HepG2 (cell line): ENCODE measurements around the gene TMEM139. TPM values are rescaled to one million over a fixed set of nuclear protein-coding genes. Genes with fewer than 3 reads are reported as not detected.

ENCODE experiments used
- ATAC-seq: fragments of 200-7000 bp; cut with Tn5 transposase; 3 replicates; pipeline ENCODE4 v1.9.1; 2020; ENCODE audit warnings: mild to moderate bottlenecking, moderate library complexity
- BruUV-seq: library from RNA; stranded (reverse); fragments of 400-500 nt; replicated peaks from 2 replicates; lab custom pipeline; 2021; lab: Mats Ljungman, UMichigan
- CTCF ChIA-PET: fragments of 300-600 bp; formaldehyde crosslinking; extraction: SDS; loops from one replicate; lab custom pipeline; 2021; ENCODE audit warnings: low total read pairs, inconsistent platforms, low intra/inter-chr PET ratio; lab: Yijun Ruan, JAX
- POLR2A ChIA-PET: fragments of 350-600 bp; sonication (Branson Sonifier 250); formaldehyde crosslinking; loops from one replicate; lab custom pipeline; 2020; ENCODE audit warnings: antibody characterized with exemption, inconsistent platforms; lab: Yijun Ruan, JAX
- DNase-seq: peaks from one replicate; pipeline ENCODE4 v3.0.0-alpha.2; 2015; ENCODE audit warnings: low spot score
- FAIRE-seq: peaks from 3 replicates; lab custom pipeline; 2011; peaks lifted over from hg19 to GRCh38; lab: Jason Lieb, UNC
- H2AFZ ChIP-seq: one replicate; pipeline ENCODE4 v1.6.1; 2011; ENCODE audit warnings: low read length, inconsistent platforms
- H3K27ac ChIP-seq: fragments of 300-600 bp; 3 replicates; pipeline ENCODE4 v1.8.0; 2011; ENCODE audit warnings: mixed run types, mild to moderate bottlenecking, mixed read lengths, low read length, inconsistent platforms; ENCODE audit not compliant: insufficient read depth; ENCODE audit errors: extremely low read length
- H3K27me3 ChIP-seq, 2 experiments: fragments of 200-600 bp in 1 of 2; 2 replicates in 1 of 2; 3 replicates in 1 of 2; pipeline versions ENCODE4 v1.6.0 to v1.8.0; 2011; ENCODE audit warnings: low read length in 2 of 2, mild to moderate bottlenecking in 2 of 2, moderate library complexity in 2 of 2, inconsistent platforms in 1 of 2; ENCODE audit not compliant: insufficient read depth in 2 of 2, control insufficient read depth in 1 of 2
- H3K36me3 ChIP-seq, 2 experiments: fragments of 200-600 bp in 1 of 2; replicated peaks in 1 of 2; 2 replicates in 1 of 2; 3 replicates in 1 of 2; pipeline versions ENCODE4 v1.5.1 to v1.8.0; 2011; ENCODE audit warnings: low read length in 2 of 2, inconsistent platforms in 1 of 2; ENCODE audit not compliant: insufficient read depth in 2 of 2, control insufficient read depth in 1 of 2
- H3K4me1 ChIP-seq: 2 replicates; pipeline ENCODE4 v1.5.1; 2012; ENCODE audit warnings: low read length, inconsistent platforms; ENCODE audit not compliant: insufficient read depth
- H3K4me2 ChIP-seq: 2 replicates; pipeline ENCODE4 v1.6.0; 2011; ENCODE audit warnings: low read depth, low read length, inconsistent platforms
- H3K4me3 ChIP-seq, 3 experiments: fragments of 200-600 bp in 1 of 3; sonication (generic), shearing (Covaris generic) in 1 of 3; replicated peaks in 1 of 3; 2 replicates each; pipeline ENCODE4 v1.5.1; 2011 to 2016; ENCODE audit warnings: low read length in 3 of 3, inconsistent platforms in 2 of 3, low read depth in 2 of 3, mild to moderate bottlenecking in 2 of 3, control low read depth in 1 of 3, mixed read lengths in 1 of 3; ENCODE audit not compliant: insufficient read depth in 1 of 3
- H3K79me2 ChIP-seq: one replicate; pipeline ENCODE4 v1.6.1; 2011; ENCODE audit warnings: low read length, inconsistent platforms; ENCODE audit not compliant: insufficient read depth
- H3K9ac ChIP-seq: 2 replicates; pipeline ENCODE4 v1.6.0; 2011; ENCODE audit warnings: mild to moderate bottlenecking, low read depth, low read length, inconsistent platforms; ENCODE audit not compliant: insufficient read depth
- H3K9me3 ChIP-seq: 2 replicates; pipeline ENCODE4 v1.5.1; 2012; ENCODE audit warnings: mild to moderate bottlenecking, low read length
- H4K20me1 ChIP-seq: 2 replicates; pipeline ENCODE4 v1.6.0; 2011; ENCODE audit warnings: inconsistent platforms, mild to moderate bottlenecking, low read length, moderate library complexity; ENCODE audit not compliant: insufficient read depth
- CC2D1A ChIP-seq: sonication (generic); formaldehyde crosslinking; IDR thresholded peaks from 2 replicates; pipeline ENCODE4 v1.8.1; 2023; ENCODE audit warnings: mild to moderate bottlenecking, missing genetic modification reagents
- NR2C2 ChIP-seq: sonication (generic); formaldehyde crosslinking; IDR thresholded peaks from 2 replicates; pipeline ENCODE4 v1.4.0; 2020; ENCODE audit warnings: missing genetic modification reagents, mild to moderate bottlenecking, moderate library complexity, borderline replicate concordance
- PHB2 ChIP-seq: fragments of 450-650 bp; IDR thresholded peaks from 2 replicates; pipeline ENCODE4 v1.6.1; 2018; ENCODE audit not compliant: partially characterized antibody
- REXO4 ChIP-seq: sonication (generic); formaldehyde crosslinking; IDR thresholded peaks from 2 replicates; pipeline ENCODE4 v1.8.0; 2022; ENCODE audit warnings: missing genetic modification reagents, mild to moderate bottlenecking, borderline replicate concordance
- SRSF4 ChIP-seq: fragments of 200-400 bp; formaldehyde crosslinking; IDR thresholded peaks from one replicate; pipeline ENCODE4 v1.6.1; 2018; ENCODE audit warnings: mild to moderate bottlenecking, low read depth, low read length, moderate library complexity; ENCODE audit not compliant: poor library complexity, severe bottlenecking
- SUZ12 ChIP-seq: fragments of 150-350 bp; IDR thresholded peaks from 2 replicates; pipeline ENCODE4 v1.6.1; 2014; ENCODE audit warnings: low read depth, low read length
- ZNF546 ChIP-seq: sonication (generic); formaldehyde crosslinking; conservative IDR thresholded peaks from 2 replicates; pipeline ENCODE4 v1.8.1; 2023; ENCODE audit warnings: mild to moderate bottlenecking, missing genetic modification reagents
- ZNF556 ChIP-seq: sonication (generic); formaldehyde crosslinking; IDR thresholded peaks from 2 replicates; pipeline ENCODE4 v1.4.0; 2020; ENCODE audit warnings: mild to moderate bottlenecking, missing genetic modification reagents, borderline replicate concordance
- in situ Hi-C: cut with HindIII; loops from 2 replicates; pipeline ENCODE4 v1.10.0; 2017; ENCODE audit warnings: low pct_unique_long_range_greater_than_20kb; ENCODE audit not compliant: extremely low pct_ligation_motif_present
- intact Hi-C: fragments of 100-400 bp; cut with micrococcal nuclease; formaldehyde crosslinking; loops from one replicate; pipeline ENCODE4 v1.10.0; 2022; ENCODE audit not compliant: unreplicated experiment
- polyA plus RNA-seq, 8 experiments: library from polyadenylated mRNA; depleted of rRNA in 3 of 8; stranded (reverse) in 7 of 8; unstranded in 1 of 8; fragments of >200 nt; fragmentation: Illumina TruSeq in 4 of 8; extraction: Trizol in 4 of 8; gene quantifications; 2 replicates each; pipeline versions ENCODE4 v1.2.1 to v1.2.3, GENCODE V29; 2011 to 2016; ENCODE audit warnings: low read depth in 4 of 8, missing spikeins in 1 of 8, mixed read lengths in 1 of 8; ENCODE audit not compliant: insufficient read depth in 1 of 8
- total RNA-seq, 5 experiments: library from RNA; depleted of rRNA; stranded (reverse); fragments of >200 nt; fragmentation: Illumina TruSeq; extraction: Trizol; gene quantifications; 2 replicates each; pipeline ENCODE4 v1.2.3, GENCODE V29; 2016; ENCODE audit warnings: low read depth in 1 of 5
- TF ChIP-seq, protein P1 (sequence below): sonication (generic); formaldehyde crosslinking; IDR thresholded peaks from 2 replicates; pipeline ENCODE4 v1.4.0; 2020; ENCODE audit warnings: missing genetic modification reagents
- TF ChIP-seq, protein P2 (sequence below): sonication (generic); formaldehyde crosslinking; IDR thresholded peaks from 2 replicates; pipeline ENCODE4 v1.9.0; 2021; ENCODE audit warnings: missing genetic modification reagents, borderline replicate concordance
- TF ChIP-seq, protein P3 (sequence below): sonication (generic); formaldehyde crosslinking; IDR thresholded peaks from 2 replicates; pipeline ENCODE4 v1.5.0; 2020; ENCODE audit warnings: missing genetic modification reagents
- TF ChIP-seq, protein P4 (sequence below): sonication (generic); formaldehyde crosslinking; IDR thresholded peaks from 2 replicates; pipeline ENCODE4 v1.4.0; 2020; ENCODE audit warnings: mild to moderate bottlenecking, missing genetic modification reagents, borderline replicate concordance
- TF ChIP-seq, protein P5 (sequence below): sonication (generic); formaldehyde crosslinking; IDR thresholded peaks from 2 replicates; pipeline ENCODE4 v1.4.0; 2020; ENCODE audit warnings: missing genetic modification reagents
- TF ChIP-seq, protein P6 (sequence below): sonication (generic); formaldehyde crosslinking; IDR thresholded peaks from 2 replicates; pipeline ENCODE4 v1.8.1; 2023; ENCODE audit warnings: mild to moderate bottlenecking, missing genetic modification reagents

Gene TMEM139
- total and polyA plus RNA-seq, 2 of the 13 experiments (the other 11 are each of a cell fraction or from before 2014, with no cell fraction given): 7.9 to 14.0 TPM

DNA sequence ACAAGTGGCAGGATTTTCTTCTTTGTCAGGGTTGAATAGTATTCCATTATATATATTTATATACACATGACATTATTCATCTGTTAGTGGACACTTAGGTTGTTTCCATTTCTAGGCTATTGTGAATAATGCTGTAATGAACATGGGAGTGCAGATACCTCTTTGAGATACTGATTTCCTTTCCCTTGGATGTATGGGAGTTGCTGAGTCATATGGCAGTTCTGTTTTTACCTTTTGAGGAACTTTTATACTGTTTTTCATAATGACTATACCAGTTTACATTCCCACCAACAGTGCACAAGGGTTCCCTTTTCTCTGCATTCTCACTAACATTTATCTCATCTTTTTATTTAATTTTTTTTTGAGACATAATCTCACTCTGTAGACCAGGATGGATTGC lies 29.4 kb downstream of the TMEM139 start:
- BruUV-seq: no TSS peak
- peaks cover 11% of the 10 kb centered on the region for H3K4me1 ChIP-seq
- no peaks in the 10 kb centered on the region for H3K27me3 ChIP-seq
- DNase-seq (no peak), ATAC-seq (no peak), FAIRE-seq (no peak)
- no peak overlapping the region for H3K4me3 ChIP-seq
- in situ Hi-C loops (no loop called here), intact Hi-C loops (no loop called here)
- no peak overlapping the region for H3K9ac ChIP-seq
- ChIA-PET CTCF (no interaction called here), POLR2A (no interaction called here)
- H4K20me1 ChIP-seq: no peaks in the 10 kb centered on the region
- no peaks in the 10 kb centered on the region for H3K36me3 ChIP-seq
- H3K9me3 ChIP-seq: no peaks in the 10 kb centered on the region
- no peak overlapping the region for H2AFZ ChIP-seq
- H3K79me2 ChIP-seq: no peaks in the 10 kb centered on the region
- no peak overlapping the region for H3K27ac ChIP-seq
- no peak overlapping the region for H3K4me2 ChIP-seq
- TF ChIP-seq, protein P1, sequence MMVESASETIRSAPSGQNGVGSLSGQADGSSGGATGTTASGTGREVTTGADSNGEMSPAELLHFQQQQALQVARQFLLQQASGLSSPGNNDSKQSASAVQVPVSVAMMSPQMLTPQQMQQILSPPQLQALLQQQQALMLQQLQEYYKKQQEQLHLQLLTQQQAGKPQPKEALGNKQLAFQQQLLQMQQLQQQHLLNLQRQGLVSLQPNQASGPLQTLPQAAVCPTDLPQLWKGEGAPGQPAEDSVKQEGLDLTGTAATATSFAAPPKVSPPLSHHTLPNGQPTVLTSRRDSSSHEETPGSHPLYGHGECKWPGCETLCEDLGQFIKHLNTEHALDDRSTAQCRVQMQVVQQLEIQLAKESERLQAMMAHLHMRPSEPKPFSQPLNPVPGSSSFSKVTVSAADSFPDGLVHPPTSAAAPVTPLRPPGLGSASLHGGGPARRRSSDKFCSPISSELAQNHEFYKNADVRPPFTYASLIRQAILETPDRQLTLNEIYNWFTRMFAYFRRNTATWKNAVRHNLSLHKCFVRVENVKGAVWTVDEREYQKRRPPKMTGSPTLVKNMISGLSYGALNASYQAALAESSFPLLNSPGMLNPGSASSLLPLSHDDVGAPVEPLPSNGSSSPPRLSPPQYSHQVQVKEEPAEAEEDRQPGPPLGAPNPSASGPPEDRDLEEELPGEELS (CRISPR knock-in tag): no peak
- TF ChIP-seq CC2D1A: no peak
- TF ChIP-seq PHB2: no peak
- TF ChIP-seq NR2C2 (CRISPR knock-in tag): no peak
- no peak for TF ChIP-seq ZNF546 (CRISPR knock-in tag)
- TF ChIP-seq, protein P2, sequence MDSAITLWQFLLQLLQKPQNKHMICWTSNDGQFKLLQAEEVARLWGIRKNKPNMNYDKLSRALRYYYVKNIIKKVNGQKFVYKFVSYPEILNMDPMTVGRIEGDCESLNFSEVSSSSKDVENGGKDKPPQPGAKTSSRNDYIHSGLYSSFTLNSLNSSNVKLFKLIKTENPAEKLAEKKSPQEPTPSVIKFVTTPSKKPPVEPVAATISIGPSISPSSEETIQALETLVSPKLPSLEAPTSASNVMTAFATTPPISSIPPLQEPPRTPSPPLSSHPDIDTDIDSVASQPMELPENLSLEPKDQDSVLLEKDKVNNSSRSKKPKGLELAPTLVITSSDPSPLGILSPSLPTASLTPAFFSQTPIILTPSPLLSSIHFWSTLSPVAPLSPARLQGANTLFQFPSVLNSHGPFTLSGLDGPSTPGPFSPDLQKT (CRISPR knock-in tag): no peak
- TF ChIP-seq SUZ12: no peak
- TF ChIP-seq SRSF4: no peak
- TF ChIP-seq, protein P3, sequence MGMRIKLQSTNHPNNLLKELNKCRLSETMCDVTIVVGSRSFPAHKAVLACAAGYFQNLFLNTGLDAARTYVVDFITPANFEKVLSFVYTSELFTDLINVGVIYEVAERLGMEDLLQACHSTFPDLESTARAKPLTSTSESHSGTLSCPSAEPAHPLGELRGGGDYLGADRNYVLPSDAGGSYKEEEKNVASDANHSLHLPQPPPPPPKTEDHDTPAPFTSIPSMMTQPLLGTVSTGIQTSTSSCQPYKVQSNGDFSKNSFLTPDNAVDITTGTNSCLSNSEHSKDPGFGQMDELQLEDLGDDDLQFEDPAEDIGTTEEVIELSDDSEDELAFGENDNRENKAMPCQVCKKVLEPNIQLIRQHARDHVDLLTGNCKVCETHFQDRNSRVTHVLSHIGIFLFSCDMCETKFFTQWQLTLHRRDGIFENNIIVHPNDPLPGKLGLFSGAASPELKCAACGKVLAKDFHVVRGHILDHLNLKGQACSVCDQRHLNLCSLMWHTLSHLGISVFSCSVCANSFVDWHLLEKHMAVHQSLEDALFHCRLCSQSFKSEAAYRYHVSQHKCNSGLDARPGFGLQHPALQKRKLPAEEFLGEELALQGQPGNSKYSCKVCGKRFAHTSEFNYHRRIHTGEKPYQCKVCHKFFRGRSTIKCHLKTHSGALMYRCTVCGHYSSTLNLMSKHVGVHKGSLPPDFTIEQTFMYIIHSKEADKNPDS: no peak
- TF ChIP-seq REXO4 (CRISPR knock-in tag): no peak
- TF ChIP-seq, protein P4, sequence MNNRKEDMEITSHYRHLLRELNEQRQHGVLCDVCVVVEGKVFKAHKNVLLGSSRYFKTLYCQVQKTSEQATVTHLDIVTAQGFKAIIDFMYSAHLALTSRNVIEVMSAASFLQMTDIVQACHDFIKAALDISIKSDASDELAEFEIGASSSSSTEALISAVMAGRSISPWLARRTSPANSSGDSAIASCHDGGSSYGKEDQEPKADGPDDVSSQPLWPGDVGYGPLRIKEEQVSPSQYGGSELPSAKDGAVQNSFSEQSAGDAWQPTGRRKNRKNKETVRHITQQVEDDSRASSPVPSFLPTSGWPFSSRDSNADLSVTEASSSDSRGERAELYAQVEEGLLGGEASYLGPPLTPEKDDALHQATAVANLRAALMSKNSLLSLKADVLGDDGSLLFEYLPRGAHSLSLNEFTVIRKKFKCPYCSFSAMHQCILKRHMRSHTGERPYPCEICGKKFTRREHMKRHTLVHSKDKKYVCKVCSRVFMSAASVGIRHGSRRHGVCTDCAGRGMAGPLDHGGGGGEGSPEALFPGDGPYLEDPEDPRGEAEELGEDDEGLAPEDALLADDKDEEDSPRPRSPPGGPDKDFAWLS (CRISPR knock-in tag): no peak
- no peak for TF ChIP-seq ZNF556
- TF ChIP-seq, protein P5, sequence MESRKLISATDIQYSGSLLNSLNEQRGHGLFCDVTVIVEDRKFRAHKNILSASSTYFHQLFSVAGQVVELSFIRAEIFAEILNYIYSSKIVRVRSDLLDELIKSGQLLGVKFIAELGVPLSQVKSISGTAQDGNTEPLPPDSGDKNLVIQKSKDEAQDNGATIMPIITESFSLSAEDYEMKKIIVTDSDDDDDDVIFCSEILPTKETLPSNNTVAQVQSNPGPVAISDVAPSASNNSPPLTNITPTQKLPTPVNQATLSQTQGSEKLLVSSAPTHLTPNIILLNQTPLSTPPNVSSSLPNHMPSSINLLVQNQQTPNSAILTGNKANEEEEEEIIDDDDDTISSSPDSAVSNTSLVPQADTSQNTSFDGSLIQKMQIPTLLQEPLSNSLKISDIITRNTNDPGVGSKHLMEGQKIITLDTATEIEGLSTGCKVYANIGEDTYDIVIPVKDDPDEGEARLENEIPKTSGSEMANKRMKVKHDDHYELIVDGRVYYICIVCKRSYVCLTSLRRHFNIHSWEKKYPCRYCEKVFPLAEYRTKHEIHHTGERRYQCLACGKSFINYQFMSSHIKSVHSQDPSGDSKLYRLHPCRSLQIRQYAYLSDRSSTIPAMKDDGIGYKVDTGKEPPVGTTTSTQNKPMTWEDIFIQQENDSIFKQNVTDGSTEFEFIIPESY (CRISPR knock-in tag): no peak
- TF ChIP-seq, protein P6, sequence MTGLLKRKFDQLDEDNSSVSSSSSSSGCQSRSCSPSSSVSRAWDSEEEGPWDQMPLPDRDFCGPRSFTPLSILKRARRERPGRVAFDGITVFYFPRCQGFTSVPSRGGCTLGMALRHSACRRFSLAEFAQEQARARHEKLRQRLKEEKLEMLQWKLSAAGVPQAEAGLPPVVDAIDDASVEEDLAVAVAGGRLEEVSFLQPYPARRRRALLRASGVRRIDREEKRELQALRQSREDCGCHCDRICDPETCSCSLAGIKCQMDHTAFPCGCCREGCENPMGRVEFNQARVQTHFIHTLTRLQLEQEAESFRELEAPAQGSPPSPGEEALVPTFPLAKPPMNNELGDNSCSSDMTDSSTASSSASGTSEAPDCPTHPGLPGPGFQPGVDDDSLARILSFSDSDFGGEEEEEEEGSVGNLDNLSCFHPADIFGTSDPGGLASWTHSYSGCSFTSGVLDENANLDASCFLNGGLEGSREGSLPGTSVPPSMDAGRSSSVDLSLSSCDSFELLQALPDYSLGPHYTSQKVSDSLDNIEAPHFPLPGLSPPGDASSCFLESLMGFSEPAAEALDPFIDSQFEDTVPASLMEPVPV (CRISPR knock-in tag): no peak
